Bronchial epithelial cell (primary cell): Measurements from ENCODE around the gene ASIC5. TPM values are rescaled to one million over a fixed set of nuclear protein-coding genes. Genes with fewer than 3 reads are reported as not detected.
A peak's percentile ranks its signal among the peaks of the same experiment; 100 is the strongest.

Experiments used
- DNase-seq: peaks from one replicate; pipeline ENCODE4 v3.0.0-alpha.2; 2010; ENCODE audit warnings: low read depth
- FAIRE-seq: peaks from 2 replicates; lab custom pipeline; 2011; peaks lifted over from hg19 to GRCh38; lab: Jason Lieb, UNC
- H3K27me3 ChIP-seq: 2 replicates; pipeline ENCODE4 v1.5.1; 2011; ENCODE audit warnings: low read length; ENCODE audit not compliant: control insufficient read depth, insufficient read depth
- H3K36me3 ChIP-seq: 2 replicates; pipeline ENCODE4 v1.5.1; 2011; ENCODE audit warnings: low read length; ENCODE audit not compliant: control insufficient read depth, insufficient read depth
- H3K4me3 ChIP-seq: 2 replicates; pipeline ENCODE4 v1.5.1; 2011; ENCODE audit warnings: mild to moderate bottlenecking, low read depth, low read length, control low read depth
- CTCF ChIP-seq: IDR thresholded peaks from 2 replicates; pipeline ENCODE4 v1.5.1; 2011; ENCODE audit warnings: mild to moderate bottlenecking, moderate library complexity, low read length, control low read depth, inconsistent platforms; ENCODE audit not compliant: insufficient read depth, severe bottlenecking
- total RNA-seq: library from RNA; depleted of rRNA; stranded (reverse); fragments of >200 nt; gene quantifications from 2 replicates; pipeline ENCODE4 v1.2.1, GENCODE V29; 2014

Gene ASIC5
- total RNA-seq, 1 donor from 2014 or later = not detected

GRCh38 chr4:155907556-155907955 lies 41.5 kb upstream of the ASIC5 start:
- TF ChIP-seq CTCF = no peak
- Histone ChIP-seq H3K4me3 (no peak overlapping the region), H3K36me3 (no peaks in the 10 kb centered on the region), H3K27me3 (no peaks in the 10 kb centered on the region)
- DNase-seq (no peak), FAIRE-seq (no peak)

GRCh38 chr4:155906554-155907247 lies 40.6 kb upstream of the ASIC5 start:
- DNase-seq = peak; percentile 82
- Histone ChIP-seq H3K36me3 (no peaks in the 10 kb centered on the region), H3K27me3 (no peaks in the 10 kb centered on the region), H3K4me3 (no peak overlapping the region)
- no peak for FAIRE-seq
- TF ChIP-seq CTCF = no peak

- TF ChIP-seq CTCF = no peak
- FAIRE-seq = no peak
- DNase-seq = no peak
- Histone ChIP-seq H3K27me3 (no peaks in the 10 kb centered on the region), H3K4me3 (no peak overlapping the region), H3K36me3 (no peaks in the 10 kb centered on the region)
These were observed 38.3 kb upstream of the ASIC5 start for GRCh38 chr4:155904331-155904730.

- no peaks in the 10 kb centered on the region for H3K36me3 ChIP-seq
- no peak for TF ChIP-seq CTCF
- no peak for DNase-seq
- no peak for FAIRE-seq
- no peak within 1 kb of the TSS for H3K4me3 ChIP-seq
- no peaks in the 10 kb centered on the region for H3K27me3 ChIP-seq
These were observed 37.4 kb upstream of the ASIC5 start, which contains the start of gene TDO2 for GRCh38 chr4:155903453-155903852. TDO2 (plus strand) TSS chr4:155903696; CDS start chr4:155903759, 63 bp downstream.

GRCh38 chr4:155901013-155901412 lies 34.9 kb upstream of the ASIC5 start:
- FAIRE-seq (no peak), DNase-seq (no peak)
- no peaks in the 10 kb centered on the region for H3K36me3 ChIP-seq
- no peak overlapping the region for H3K4me3 ChIP-seq
- TF ChIP-seq CTCF = no peak
- no peaks in the 10 kb centered on the region for H3K27me3 ChIP-seq

GRCh38 chr4:155900381-155900780 lies 34.3 kb upstream of the ASIC5 start:
- Histone ChIP-seq H3K36me3 (no peaks in the 10 kb centered on the region), H3K4me3 (no peak overlapping the region), H3K27me3 (no peaks in the 10 kb centered on the region)
- no peak for TF ChIP-seq CTCF
- FAIRE-seq (no peak), DNase-seq (peak; percentile 54)
